K562 (cell line): ENCODE results near the gene CHRNG. TPM values are rescaled to one million over a fixed set of nuclear protein-coding genes. Genes with fewer than 3 reads are reported as not detected.

Experiments used
- ATAC-seq: fragments of 200-7000 bp; cut with Tn5 transposase; 3 replicates; pipeline ENCODE4 v1.9.1; 2020; ENCODE audit warnings: moderate library complexity
- BruUV-seq: library from RNA; stranded (reverse); fragments of 400-500 nt; replicated peaks from 2 replicates; lab custom pipeline; 2021; lab: Mats Ljungman, UMichigan
- CTCF ChIA-PET: fragments of 300-600 bp; formaldehyde crosslinking; extraction: SDS; loops from one replicate; lab custom pipeline; 2021; ENCODE audit warnings: low intra/inter-chr PET ratio; lab: Yijun Ruan, JAX
- POLR2A ChIA-PET: fragments of 300-600, 350-650 bp; sonication (Branson Sonifier 250); formaldehyde crosslinking; extraction: SDS; loops from one replicate; lab custom pipeline; 2021; ENCODE audit warnings: antibody characterized with exemption, inconsistent platforms; lab: Yijun Ruan, JAX
- DNase-seq, 4 experiments: peaks; one replicate each; pipeline versions ENCODE4 v3.0.0 to v3.0.0-alpha.2; 2011 to 2018; ENCODE audit warnings: low spot score in 3 of 4, mixed read lengths in 3 of 4; ENCODE audit errors: extremely low read depth in 1 of 4
- FAIRE-seq: peaks from 2 replicates; lab custom pipeline; 2011; peaks lifted over from hg19 to GRCh38; lab: Jason Lieb, UNC
- H2AFZ ChIP-seq: 2 replicates; pipeline ENCODE4 v1.6.0; 2011; ENCODE audit warnings: low read depth, low read length, control low read depth, inconsistent platforms
- H3K27ac ChIP-seq: fragments of 200-600 bp; 3 replicates; pipeline ENCODE4 v1.8.0; 2011; ENCODE audit warnings: low read depth, mild to moderate bottlenecking, control low read depth, inconsistent platforms, low read length, moderate library complexity, mixed read lengths; ENCODE audit errors: extremely low read depth
- H3K27me3 ChIP-seq, 2 experiments: fragments of 300-600 bp in 1 of 2; 2 replicates in 1 of 2; 3 replicates in 1 of 2; pipeline versions ENCODE4 v1.6.0 to v1.8.0; 2011; ENCODE audit warnings: inconsistent platforms in 2 of 2, low read length in 2 of 2, mild to moderate bottlenecking in 1 of 2, mixed read lengths in 1 of 2, moderate library complexity in 1 of 2; ENCODE audit not compliant: control insufficient read depth in 2 of 2, insufficient read depth in 2 of 2
- H3K36me3 ChIP-seq: fragments of 300-600 bp; 3 replicates; pipeline ENCODE4 v1.8.0; 2011; ENCODE audit warnings: mild to moderate bottlenecking, low read length, inconsistent platforms; ENCODE audit not compliant: control insufficient read depth, insufficient read depth
- H3K4me1 ChIP-seq, 2 experiments: fragments of 200-600 bp in 1 of 2; replicated peaks in 1 of 2; 2 replicates in 1 of 2; 3 replicates in 1 of 2; pipeline versions ENCODE4 v1.5.1 to v1.8.0; 2011; ENCODE audit warnings: inconsistent platforms in 2 of 2, low read length in 2 of 2, mild to moderate bottlenecking in 1 of 2, mixed read lengths in 1 of 2, moderate library complexity in 1 of 2; ENCODE audit not compliant: control insufficient read depth in 2 of 2, insufficient read depth in 2 of 2
- H3K4me2 ChIP-seq: 2 replicates; pipeline ENCODE4 v1.6.1; 2011; ENCODE audit warnings: low read length, control low read depth, inconsistent platforms, mixed read lengths; ENCODE audit not compliant: insufficient read depth
- H3K4me3 ChIP-seq: fragments of 200-600 bp; sonication (generic), shearing (Covaris generic); 2 replicates; pipeline ENCODE4 v1.5.1; 2016; ENCODE audit warnings: control low read depth, inconsistent platforms
- H3K79me2 ChIP-seq: fragments of 200-600 bp; 3 replicates; pipeline ENCODE4 v1.8.0; 2011; ENCODE audit warnings: low read length, inconsistent platforms; ENCODE audit not compliant: control insufficient read depth, insufficient read depth
- H3K9ac ChIP-seq, 2 experiments: 2 replicates each; pipeline versions ENCODE4 v1.6.0 to v1.6.1; 2011; ENCODE audit warnings: low read depth in 2 of 2, low read length in 2 of 2, control low read depth in 1 of 2, inconsistent platforms in 1 of 2, mild to moderate bottlenecking in 1 of 2, mixed read lengths in 1 of 2; ENCODE audit not compliant: insufficient read depth in 1 of 2
- H3K9me1 ChIP-seq: one replicate; pipeline ENCODE4 v1.6.0; 2011; ENCODE audit warnings: inconsistent platforms, mild to moderate bottlenecking, low read length, moderate library complexity; ENCODE audit not compliant: control insufficient read depth, insufficient read depth
- H3K9me3 ChIP-seq: replicated peaks from 2 replicates; pipeline ENCODE4 v1.5.1; 2011; ENCODE audit warnings: low read depth, low read length, inconsistent platforms; ENCODE audit not compliant: control insufficient read depth, insufficient read depth
- H4K20me1 ChIP-seq: replicated peaks from 2 replicates; pipeline ENCODE4 v1.6.1; 2011; ENCODE audit warnings: low read length, inconsistent platforms, mixed read lengths; ENCODE audit not compliant: control insufficient read depth, insufficient read depth
- DACH1 ChIP-seq: fragments of 450-650 bp; IDR thresholded peaks from 2 replicates; pipeline ENCODE4 v1.6.1; 2018; ENCODE audit not compliant: partially characterized antibody
- GTF2A2 ChIP-seq: IDR thresholded peaks from 2 replicates; pipeline ENCODE4 v1.6.1; 2016; ENCODE audit warnings: mild to moderate bottlenecking, missing genetic modification characterization, missing compliant biosample characterization
- HMGN3 ChIP-seq: IDR thresholded peaks from 2 replicates; pipeline ENCODE4 v1.6.1; 2011; ENCODE audit warnings: borderline replicate concordance, low read depth, mild to moderate bottlenecking, mixed read lengths, low read length; ENCODE audit not compliant: insufficient read length; ENCODE audit errors: extremely low read depth
- MEIS2 ChIP-seq: fragments of 450-650 bp; IDR thresholded peaks from 2 replicates; pipeline ENCODE4 v1.6.1; 2014; ENCODE audit warnings: mild to moderate bottlenecking; ENCODE audit not compliant: partially characterized antibody
- NR2C2 ChIP-seq, 2 experiments: fragments of 200-800 bp in 1 of 2; sonication (Bioruptor generic) in 1 of 2; sonication (generic) in 1 of 2; formaldehyde crosslinking in 1 of 2; IDR thresholded peaks; 2 replicates each; pipeline versions ENCODE4 v1.6.1 to v1.8.0; 2016 to 2022; ENCODE audit warnings: mild to moderate bottlenecking in 1 of 2, missing compliant biosample characterization in 1 of 2, missing genetic modification characterization in 1 of 2, missing genetic modification reagents in 1 of 2
- SIN3A ChIP-seq, 2 experiments: fragments of 150-350 bp in 1 of 2; IDR thresholded peaks; 2 replicates each; pipeline ENCODE4 v1.6.1; 2011 to 2016; ENCODE audit warnings: borderline replicate concordance in 2 of 2, low read depth in 2 of 2, low read length in 2 of 2, mild to moderate bottlenecking in 2 of 2, moderate library complexity in 2 of 2; ENCODE audit not compliant: control insufficient read depth in 1 of 2
- STAT6 ChIP-seq: sonication (generic); formaldehyde crosslinking; IDR thresholded peaks from 2 replicates; pipeline ENCODE4 v1.8.1; 2023; ENCODE audit warnings: mild to moderate bottlenecking, missing genetic modification reagents
- YBX1 ChIP-seq: fragments of 450-650 bp; IDR thresholded peaks from 2 replicates; pipeline ENCODE4 v1.7.1; 2016; ENCODE audit warnings: mild to moderate bottlenecking
- WGBS: fragments of 100-300 bp; shearing (Covaris generic); methylation state at CpG from one replicate; pipeline ENCODE4 v1.1.6; 2016; ENCODE audit warnings: low coverage, mixed read lengths; ENCODE audit not compliant: insufficient coverage; ENCODE audit errors: missing lambda C conversion rate; 5-methylcytosine and 5-hydroxymethylcytosine counted together
- in situ Hi-C: fragments of 300-500 bp; cut with MboI; formaldehyde crosslinking; loops from 4 replicates; pipeline ENCODE4 v1.15.0; 2018; ENCODE audit warnings: inconsistent platforms, mixed read lengths
- intact Hi-C: fragments of 100-400 bp; cut with micrococcal nuclease; formaldehyde crosslinking; loops from 2 replicates; pipeline ENCODE4 v1.14.2; 2022
- polyA plus RNA-seq, 8 experiments: library from polyadenylated mRNA; depleted of rRNA in 4 of 8; stranded (reverse) in 5 of 8; unstranded in 3 of 8; fragments of >200 nt; fragmentation: Nextera tagmentation in 2 of 8; fragmentation: Illumina TruSeq in 1 of 8; extraction: Ambion mirVana in 2 of 8; extraction: Trizol in 1 of 8; gene quantifications; 2 replicates each; pipeline versions ENCODE4 v1.2.1 to v1.2.3, GENCODE V29; 2011 to 2014; ENCODE audit warnings: inconsistent platforms in 1 of 8, missing spikeins in 1 of 8
- total RNA-seq, 7 experiments: library from RNA; depleted of rRNA in 6 of 7; stranded (reverse); fragments of >200 nt in 6 of 7; fragmentation: Illumina TruSeq in 2 of 7; extraction: Trizol in 2 of 7; gene quantifications; 2 replicates each; pipeline versions ENCODE4 v1.2.1 to v1.2.3, GENCODE V29; 2011 to 2021; ENCODE audit warnings: low replicate concordance in 1 of 7

CHRNG gene
- total and polyA plus RNA-seq, 9 of the 15 experiments (the other 6 are each of a cell fraction or from before 2014, with no cell fraction given) = not detected

- in situ Hi-C loops (no loop called here), intact Hi-C loops (no loop called here)
- 78% methylated on average over 4 of the region's 4 CpGs for WGBS
- Histone ChIP-seq H3K4me3 (peak overlapping the region; percentile 59), H3K27ac (no peak overlapping the region; the same call in 2 of the 3 replicates), H3K36me3 (peaks cover 39% of the 10 kb centered on the region; the same call in 2 of the 3 replicates), H3K9me1 (no peaks in the 10 kb centered on the region), H3K9ac (peak overlapping the region in 1 of 2 experiments; percentile 86; a peak in 2 of 4 replicates), H3K4me2 (peak overlapping the region; percentile 96), H3K27me3 (no peaks in the 10 kb centered on the region), H3K4me1 (peaks cover 4 to 6% of the 10 kb centered on the region in 2 experiments; a peak in 2 of 5 replicates), H2AFZ (0 out of 2 replicates have a peak overlapping the region, but pooled peaks have one; percentile 79), H4K20me1 (no peaks in the 10 kb centered on the region), H3K9me3 (no peaks in the 10 kb centered on the region; the same call in 1 of the 2 replicates), H3K79me2 (peaks cover 72% of the 10 kb centered on the region)
- no peak for TF ChIP-seq NR2C2 (CRISPR knock-in tag; IDR thresholded peaks at IDR 0.05)
- no peak for TF ChIP-seq NR2C2 (tag; IDR thresholded peaks at IDR 0.05)
- TF ChIP-seq SIN3A (IDR thresholded peaks at IDR 0.05; ENCODE audit: borderline replicate concordance in 2 of 2, control insufficient read depth in 1 of 2, low read depth in 2 of 2, low read length in 2 of 2) = no peak
- no peak for TF ChIP-seq DACH1
- no peak for TF ChIP-seq MEIS2
- no peak for TF ChIP-seq STAT6 (CRISPR knock-in tag)
- no peak for TF ChIP-seq YBX1
- no peak for TF ChIP-seq GTF2A2
- no peak for TF ChIP-seq HMGN3
- DNase-seq (no peak), FAIRE-seq (no peak), ATAC-seq (no peak)
- no TSS peak for BruUV-seq
- CTCF ChIA-PET = no interaction called here
- POLR2A ChIA-PET = interaction anchor here (1.0 to 1.5 kb wide), 3 partner anchors 10 to 27 kb away, joined by 3 read pairs; no protein-coding TSS in a partner anchor
Observed at GRCh38 chr2:232551776-232552175, 12.3 kb downstream of the CHRNG start.
